ENCODE measurements around the gene PSPN. TPM values are rescaled to one million over a fixed set of nuclear protein-coding genes. Genes with fewer than 3 reads are reported as not detected.
"Not testable (repeated sequence)": the region's sequence is repeated elsewhere in the genome, so short reads cannot be mapped to it uniquely, and the experiment has no call there.

The PSPN gene
- total RNA-seq, 4 donors from 2014 or later = 1.3 to 3.7 (median 2.4) TPM

DNA sequence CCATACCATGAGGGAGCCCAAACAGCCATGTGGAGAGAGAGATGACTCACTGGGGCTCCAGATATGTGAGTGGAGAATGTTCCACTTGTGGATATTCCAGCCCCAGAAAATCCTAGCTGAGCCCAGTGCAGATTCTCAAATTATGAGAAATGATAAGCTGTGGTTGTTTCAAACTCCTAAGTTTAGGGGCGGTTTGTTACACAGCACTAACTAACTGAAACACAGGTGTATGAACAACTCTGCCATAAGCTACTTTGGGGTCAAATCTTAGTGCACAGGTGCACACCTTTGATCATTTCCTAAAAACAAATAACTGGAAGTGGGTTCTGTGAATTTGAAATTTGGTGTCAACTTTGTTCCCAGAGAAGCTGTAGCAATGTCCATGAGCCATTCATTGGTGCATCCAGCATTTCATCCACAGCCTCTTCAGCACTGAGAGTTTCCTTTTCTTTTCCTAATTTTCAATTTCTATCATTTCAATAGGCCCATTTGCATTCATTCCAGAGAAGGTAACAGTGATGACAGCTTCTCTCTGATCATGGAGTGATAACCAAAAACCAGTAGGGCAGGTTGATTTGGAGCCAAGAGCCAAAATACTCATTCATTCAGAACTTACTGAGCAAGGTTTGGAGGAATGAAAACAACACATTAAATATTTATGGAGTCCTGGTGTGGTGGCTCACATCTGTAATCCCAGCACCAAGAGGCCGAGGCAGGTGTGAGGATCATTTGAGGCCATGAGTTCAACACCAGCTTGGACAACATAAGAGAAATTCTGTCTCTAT lies 23.2 kb downstream of the PSPN start:
- no peak for DNase-seq (ENCODE audit: extremely low spot score)
- Histone ChIP-seq H3K4me3 (no peak overlapping the region), H3K36me3 (no peaks in the 10 kb centered on the region), H3K9me3 (no peaks in the 10 kb centered on the region), H3K27me3 (no peaks in the 10 kb centered on the region), H3K4me1 (no peaks in the 10 kb centered on the region), H3K27ac (replicated peaks in 1 of 4) (no peak overlapping the region)
- WGBS = 91% methylated on average over 2 of the region's 2 CpGs
- TF ChIP-seq POLR2A (IDR thresholded peaks at IDR 0.05; ENCODE audit: low read depth) (no peak), POLR2AphosphoS5 (IDR thresholded peaks at IDR 0.05) (no peak), EP300 (IDR thresholded peaks at IDR 0.05) (no peak)
- TF ChIP-seq, protein P1, sequence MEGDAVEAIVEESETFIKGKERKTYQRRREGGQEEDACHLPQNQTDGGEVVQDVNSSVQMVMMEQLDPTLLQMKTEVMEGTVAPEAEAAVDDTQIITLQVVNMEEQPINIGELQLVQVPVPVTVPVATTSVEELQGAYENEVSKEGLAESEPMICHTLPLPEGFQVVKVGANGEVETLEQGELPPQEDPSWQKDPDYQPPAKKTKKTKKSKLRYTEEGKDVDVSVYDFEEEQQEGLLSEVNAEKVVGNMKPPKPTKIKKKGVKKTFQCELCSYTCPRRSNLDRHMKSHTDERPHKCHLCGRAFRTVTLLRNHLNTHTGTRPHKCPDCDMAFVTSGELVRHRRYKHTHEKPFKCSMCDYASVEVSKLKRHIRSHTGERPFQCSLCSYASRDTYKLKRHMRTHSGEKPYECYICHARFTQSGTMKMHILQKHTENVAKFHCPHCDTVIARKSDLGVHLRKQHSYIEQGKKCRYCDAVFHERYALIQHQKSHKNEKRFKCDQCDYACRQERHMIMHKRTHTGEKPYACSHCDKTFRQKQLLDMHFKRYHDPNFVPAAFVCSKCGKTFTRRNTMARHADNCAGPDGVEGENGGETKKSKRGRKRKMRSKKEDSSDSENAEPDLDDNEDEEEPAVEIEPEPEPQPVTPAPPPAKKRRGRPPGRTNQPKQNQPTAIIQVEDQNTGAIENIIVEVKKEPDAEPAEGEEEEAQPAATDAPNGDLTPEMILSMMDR (IDR thresholded peaks at IDR 0.05) = no peak
- intact Hi-C loops (cut with DNase I) = no loop called here

DNA sequence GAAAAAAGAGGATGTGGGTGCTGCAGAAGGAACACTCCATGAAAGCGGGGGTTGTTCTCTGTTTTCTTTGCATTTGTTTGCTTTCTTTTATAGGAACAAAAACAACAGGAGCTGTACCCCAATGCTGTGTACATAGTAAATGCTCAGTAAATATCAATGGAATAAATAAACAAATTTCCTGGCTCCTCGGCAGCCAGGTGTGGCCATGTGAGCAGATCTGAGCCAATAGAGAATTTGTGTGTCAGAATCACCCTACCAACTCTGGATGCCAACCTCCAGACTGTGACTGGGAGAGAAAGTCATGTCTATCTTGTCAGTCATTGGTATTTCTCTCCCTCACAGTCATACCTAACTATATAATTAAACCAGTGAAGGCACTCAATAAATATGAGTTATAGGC lies 25.0 kb downstream of the PSPN start:
- WGBS = 70% methylated on average over 2 of the region's 2 CpGs
- H3K27ac ChIP-seq (replicated peaks in 1 of 4) = no peak overlapping the region
- no peaks in the 10 kb centered on the region for H3K27me3 ChIP-seq
- no peak for DNase-seq (ENCODE audit: extremely low spot score)
- no peaks in the 10 kb centered on the region for H3K4me1 ChIP-seq
- TF ChIP-seq POLR2AphosphoS5 (IDR thresholded peaks at IDR 0.05) (no peak), EP300 (IDR thresholded peaks at IDR 0.05) (no peak), POLR2A (IDR thresholded peaks at IDR 0.05; ENCODE audit: low read depth) (no peak)
- TF ChIP-seq, protein P1 (IDR thresholded peaks at IDR 0.05) = no peak
- H3K36me3 ChIP-seq = no peaks in the 10 kb centered on the region
- no peaks in the 10 kb centered on the region for H3K9me3 ChIP-seq
- H3K4me3 ChIP-seq = no peak overlapping the region
- intact Hi-C loops (cut with DNase I) = no loop called here

DNA sequence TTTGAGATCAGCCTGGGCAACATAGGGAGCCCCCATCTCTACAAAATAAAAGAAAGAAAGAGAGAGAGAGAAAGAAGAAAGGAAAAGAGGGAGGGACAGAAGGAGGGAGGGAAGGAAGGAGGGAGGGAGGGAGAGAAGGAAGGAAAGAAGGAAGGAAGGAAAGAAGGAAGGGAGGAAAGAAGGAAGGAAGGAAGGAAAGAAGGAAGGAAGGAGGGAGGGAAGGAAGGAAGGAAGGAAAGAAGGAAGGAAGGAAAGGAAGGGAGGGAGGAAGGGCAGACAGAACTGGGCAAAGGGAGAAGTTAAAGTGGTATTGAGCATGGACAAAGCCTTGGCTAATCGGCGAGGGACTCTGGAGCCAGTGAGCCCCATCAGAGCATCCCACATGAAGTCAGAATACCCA lies 26.5 kb downstream of the PSPN start:
- H3K4me3 ChIP-seq; H3K27ac ChIP-seq (replicated peaks in 1 of 4); H3K9me3 ChIP-seq; H3K27me3 ChIP-seq; H3K4me1 ChIP-seq; DNase-seq (ENCODE audit: extremely low spot score); intact Hi-C loops (cut with DNase I); H3K36me3 ChIP-seq: not testable (repeated sequence)
- WGBS = 88% methylated on average over 2 of the region's 2 CpGs

DNA sequence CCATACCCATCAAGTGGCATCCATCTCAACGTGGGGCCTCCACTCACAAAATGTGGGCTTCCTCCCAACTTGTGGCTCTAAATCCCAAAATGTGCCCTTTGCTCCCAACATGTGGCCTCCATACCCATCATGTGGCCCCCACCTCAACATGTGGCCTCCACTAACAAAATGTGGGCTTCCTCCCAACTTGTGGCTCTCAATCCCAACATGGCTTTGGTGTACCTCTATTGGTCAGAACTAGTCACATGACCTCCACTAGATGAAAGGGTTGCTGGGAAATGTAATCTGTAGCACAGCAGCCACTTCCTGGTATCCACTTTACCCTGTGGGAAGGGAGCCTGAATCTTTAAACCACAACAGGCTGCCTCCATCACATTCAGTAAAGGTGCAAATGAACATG lies 32.3 kb downstream of the PSPN start:
- no peaks in the 10 kb centered on the region for H3K4me1 ChIP-seq
- WGBS = 100% methylated on average over 1 of the region's 1 CpG
- no peak for DNase-seq (ENCODE audit: extremely low spot score)
- no peaks in the 10 kb centered on the region for H3K9me3 ChIP-seq
- no peaks in the 10 kb centered on the region for H3K36me3 ChIP-seq
- H3K27me3 ChIP-seq = no peaks in the 10 kb centered on the region
- intact Hi-C loops (cut with DNase I) = no loop called here
- TF ChIP-seq POLR2A (IDR thresholded peaks at IDR 0.05; ENCODE audit: low read depth) = no peak
- TF ChIP-seq POLR2AphosphoS5 (IDR thresholded peaks at IDR 0.05) = no peak
- TF ChIP-seq, protein P1 (IDR thresholded peaks at IDR 0.05) = no peak
- TF ChIP-seq EP300 (IDR thresholded peaks at IDR 0.05) = no peak
- no peak overlapping the region for H3K27ac ChIP-seq (replicated peaks in 1 of 4)
- no peak overlapping the region for H3K4me3 ChIP-seq

DNA sequence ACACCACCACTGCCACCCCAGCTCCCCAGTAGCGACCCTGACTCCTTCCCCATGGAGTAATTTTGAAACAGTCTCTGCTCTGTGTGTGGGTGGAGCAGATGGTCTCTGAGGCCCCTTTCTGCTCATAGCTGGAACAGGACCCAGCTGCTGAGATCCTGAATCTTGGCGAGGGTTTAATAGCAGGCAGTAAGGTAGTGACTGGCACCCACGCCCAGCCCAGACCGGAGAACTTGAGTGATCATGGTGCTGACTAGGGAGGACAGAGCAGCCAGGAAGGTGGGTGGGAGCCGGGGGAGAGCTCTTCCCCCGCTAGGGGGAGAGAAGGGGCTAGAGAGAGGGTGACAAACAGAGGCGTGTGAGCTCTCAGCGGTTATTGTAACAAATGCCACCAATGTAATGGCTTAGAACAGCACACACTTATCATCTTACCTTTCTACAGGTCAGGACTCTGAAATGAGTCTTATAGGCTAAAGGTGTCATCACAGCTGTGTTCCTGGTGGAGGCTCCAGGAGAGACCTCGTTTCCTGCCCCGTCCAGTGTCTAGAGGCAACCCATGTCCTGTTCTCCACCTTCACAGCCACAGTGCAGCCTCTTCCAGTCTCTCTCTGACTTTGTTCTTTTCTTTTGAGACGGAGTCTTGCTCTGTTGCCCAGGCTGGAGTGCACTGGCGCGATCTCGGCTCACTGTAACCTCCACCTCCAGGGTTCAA lies 35.1 kb downstream of the PSPN start:
- DNase-seq (ENCODE audit: extremely low spot score) = no peak
- intact Hi-C loops (cut with DNase I) = no loop called here
- H3K4me3 ChIP-seq = no peak overlapping the region
- H3K27me3 ChIP-seq = no peaks in the 10 kb centered on the region
- no peaks in the 10 kb centered on the region for H3K36me3 ChIP-seq
- 57% methylated on average over 14 of the region's 14 CpGs for WGBS
- TF ChIP-seq POLR2A (IDR thresholded peaks at IDR 0.05; ENCODE audit: low read depth) (no peak), POLR2AphosphoS5 (IDR thresholded peaks at IDR 0.05) (no peak), EP300 (IDR thresholded peaks at IDR 0.05) (no peak)
- TF ChIP-seq, protein P1 (IDR thresholded peaks at IDR 0.05) = no peak
- H3K4me1 ChIP-seq = no peaks in the 10 kb centered on the region
- H3K9me3 ChIP-seq = no peaks in the 10 kb centered on the region
- H3K27ac ChIP-seq (replicated peaks in 1 of 4) = no peak overlapping the region

Measured in esophagus muscularis mucosa (tissue), 4 donors.